Measurements from ENCODE around the gene ZBTB8OS. TPM values are rescaled to one million over a fixed set of nuclear protein-coding genes. Genes with fewer than 3 reads are reported as not detected.
"Not testable (repeated sequence)": the region's sequence is repeated elsewhere in the genome, so short reads cannot be mapped to it uniquely, and the experiment has no call there.

The ZBTB8OS gene
- polyA plus RNA-seq, 3 donors, result 40.2 to 85.6 (median 83.3) TPM

DNA sequence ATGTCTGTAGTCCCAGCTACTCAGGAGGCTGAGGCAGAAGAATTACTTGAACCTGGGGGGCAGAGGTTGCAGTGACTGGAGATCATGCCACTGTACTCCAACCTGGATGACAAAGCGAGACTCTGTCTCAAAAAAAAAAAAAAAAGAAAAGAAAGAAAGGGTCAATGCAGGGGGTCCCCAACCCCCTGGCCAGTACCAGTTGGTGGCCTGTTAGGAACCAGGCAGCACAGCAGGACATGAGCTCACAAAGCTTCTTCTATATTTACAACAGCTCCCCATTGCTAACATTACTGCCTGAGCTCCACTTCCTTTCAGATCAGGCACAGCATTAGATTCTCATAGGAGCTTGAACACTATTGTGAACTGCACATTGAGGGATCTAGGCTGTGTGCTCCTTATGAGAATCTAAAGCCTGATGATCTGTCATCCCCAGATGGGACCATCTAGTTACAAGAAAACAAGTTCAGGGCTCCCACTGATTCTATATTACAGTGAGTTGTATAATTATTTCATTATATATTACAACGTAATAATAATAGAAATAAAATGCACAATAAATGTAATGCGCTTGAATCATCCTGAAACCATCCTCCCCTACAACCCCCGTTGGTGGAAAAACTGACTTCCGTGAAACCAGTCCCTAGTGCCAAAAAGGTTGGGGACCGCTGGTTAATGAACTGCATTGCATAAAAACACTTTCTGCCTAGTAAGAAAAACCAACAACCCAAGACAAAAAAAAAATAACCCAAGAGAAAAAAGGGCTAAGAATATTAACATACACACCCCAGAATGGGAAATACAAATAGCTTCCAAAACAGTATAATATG lies 2.8 kb downstream of the ZBTB8OS start:
- WGBS (ENCODE audit: insufficient coverage), result 100% methylated on average over 2 of the region's 6 CpGs
- Mint-ChIP-seq H3K27ac (peak overlapping the region in 2 of 7 donors; percentile 23 to 31), H3K4me1 (peaks cover 30% of the 10 kb centered on the region)

DNA sequence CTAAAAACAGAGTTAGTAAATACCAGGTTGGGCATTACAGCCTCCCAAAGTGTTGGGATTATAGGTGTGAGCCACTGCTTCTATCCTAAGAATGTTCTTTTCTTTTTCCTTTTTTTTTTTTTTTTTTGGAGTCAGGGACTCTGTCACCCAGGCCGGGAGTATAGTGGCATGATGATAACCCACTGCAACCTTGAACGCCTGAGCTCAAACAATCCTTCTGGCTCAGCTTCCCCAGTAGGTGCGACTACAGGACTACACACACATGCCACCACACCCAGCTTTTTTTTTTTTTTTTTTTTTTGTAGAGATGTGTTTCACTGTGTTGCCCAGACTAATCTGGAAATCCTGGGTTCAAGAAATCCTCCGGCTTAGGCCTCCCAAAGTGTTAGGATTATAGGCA lies 5.9 kb downstream of the ZBTB8OS start:
- peaks cover 90% of the 10 kb centered on the region for H3K79me2 ChIP-seq (ENCODE audit: insufficient read depth, low read length)
- no peak overlapping the region for H3K9ac ChIP-seq (ENCODE audit: insufficient read depth, low read length, poor library complexity, severe bottlenecking)
- no peak overlapping the region for H3K4me3 ChIP-seq (replicated peaks in 1 of 3; ENCODE audit: low read depth in 2 of 3, low read length in 3 of 3)
- Mint-ChIP-seq H3K4me1 (peaks cover 14% of the 10 kb centered on the region), H3K36me3 (peaks cover 9 to 29% of the 10 kb centered on the region in 2 donors), H3K27ac (no peak overlapping the region), H3K9me3 (no peaks in the 10 kb centered on the region), H3K4me3 (no peak overlapping the region), H3K27me3 (ENCODE audit: low read depth in 3 of 3) (peaks cover 0 to 1% (median 0%) of the 10 kb centered on the region in 3 donors)
- no CpG with 5 or more reads among the region's 4 CpGs for WGBS (ENCODE audit: insufficient coverage)
- no peak overlapping the region for H3K4me2 ChIP-seq (replicated peaks; ENCODE audit: extremely low read depth, low read length, poor library complexity, severe bottlenecking)
- no peaks in the 10 kb centered on the region for H3K27me3 ChIP-seq (ENCODE audit: control insufficient read depth in 2 of 2, insufficient read depth in 2 of 2, low read length in 2 of 2)
- H3K36me3 ChIP-seq (replicated peaks in 1 of 2; ENCODE audit: control insufficient read depth in 1 of 2, insufficient read depth in 2 of 2, low read length in 2 of 2), result peaks cover 4 to 12% of the 10 kb centered on the region in 2 donors
- DNase-seq, result no peak
- H3K4me1 ChIP-seq (ENCODE audit: control insufficient read depth in 1 of 2, insufficient read depth in 2 of 2, low read length in 2 of 2), result peaks cover 7% of the 10 kb centered on the region in 2 donors
- peaks cover 30% of the 10 kb centered on the region for H4K20me1 ChIP-seq (ENCODE audit: insufficient read depth, low read length)
- TF ChIP-seq, protein P1, sequence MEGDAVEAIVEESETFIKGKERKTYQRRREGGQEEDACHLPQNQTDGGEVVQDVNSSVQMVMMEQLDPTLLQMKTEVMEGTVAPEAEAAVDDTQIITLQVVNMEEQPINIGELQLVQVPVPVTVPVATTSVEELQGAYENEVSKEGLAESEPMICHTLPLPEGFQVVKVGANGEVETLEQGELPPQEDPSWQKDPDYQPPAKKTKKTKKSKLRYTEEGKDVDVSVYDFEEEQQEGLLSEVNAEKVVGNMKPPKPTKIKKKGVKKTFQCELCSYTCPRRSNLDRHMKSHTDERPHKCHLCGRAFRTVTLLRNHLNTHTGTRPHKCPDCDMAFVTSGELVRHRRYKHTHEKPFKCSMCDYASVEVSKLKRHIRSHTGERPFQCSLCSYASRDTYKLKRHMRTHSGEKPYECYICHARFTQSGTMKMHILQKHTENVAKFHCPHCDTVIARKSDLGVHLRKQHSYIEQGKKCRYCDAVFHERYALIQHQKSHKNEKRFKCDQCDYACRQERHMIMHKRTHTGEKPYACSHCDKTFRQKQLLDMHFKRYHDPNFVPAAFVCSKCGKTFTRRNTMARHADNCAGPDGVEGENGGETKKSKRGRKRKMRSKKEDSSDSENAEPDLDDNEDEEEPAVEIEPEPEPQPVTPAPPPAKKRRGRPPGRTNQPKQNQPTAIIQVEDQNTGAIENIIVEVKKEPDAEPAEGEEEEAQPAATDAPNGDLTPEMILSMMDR (IDR thresholded peaks at IDR 0.05), result no peak
- intact Hi-C loops (cut with micrococcal nuclease), result no loop called here
- no peak overlapping the region for H2AFZ ChIP-seq (ENCODE audit: insufficient read depth, low read depth, low read length, poor library complexity, severe bottlenecking)
- no peaks in the 10 kb centered on the region for H3K9me3 ChIP-seq (replicated peaks in 1 of 2; ENCODE audit: control insufficient read depth in 1 of 2, insufficient read depth in 1 of 2, low read length in 2 of 2)
- no peak overlapping the region for H3K27ac ChIP-seq (ENCODE audit: low read depth in 1 of 2, low read length in 2 of 2)

More for the DNA sequence above, 2.8 kb downstream of the ZBTB8OS start:
- Histone ChIP-seq H3K9ac (ENCODE audit: insufficient read depth, low read length, poor library complexity, severe bottlenecking) (no peak overlapping the region), H3K4me1 (ENCODE audit: control insufficient read depth in 1 of 2, insufficient read depth in 2 of 2, low read length in 2 of 2) (peaks cover 33 to 34% of the 10 kb centered on the region in 2 donors), H3K36me3 (replicated peaks in 1 of 2; ENCODE audit: control insufficient read depth in 1 of 2, insufficient read depth in 2 of 2, low read length in 2 of 2) (peaks cover 4 to 18% of the 10 kb centered on the region in 2 donors), H3K27ac (ENCODE audit: low read depth in 1 of 2, low read length in 2 of 2) (no peak overlapping the region), H3K9me3 (replicated peaks in 1 of 2; ENCODE audit: control insufficient read depth in 1 of 2, insufficient read depth in 1 of 2, low read length in 2 of 2) (no peaks in the 10 kb centered on the region), H3K4me2 (replicated peaks; ENCODE audit: extremely low read depth, low read length, poor library complexity, severe bottlenecking) (no peak overlapping the region), H3K27me3 (ENCODE audit: control insufficient read depth in 2 of 2, insufficient read depth in 2 of 2, low read length in 2 of 2) (no peaks in the 10 kb centered on the region), H4K20me1 (ENCODE audit: insufficient read depth, low read length) (peaks cover 25% of the 10 kb centered on the region), H2AFZ (ENCODE audit: insufficient read depth, low read depth, low read length, poor library complexity, severe bottlenecking) (no peak overlapping the region), H3K79me2 (ENCODE audit: insufficient read depth, low read length) (peaks cover 88% of the 10 kb centered on the region), H3K4me3 (replicated peaks in 1 of 3; ENCODE audit: low read depth in 2 of 3, low read length in 3 of 3) (no peak overlapping the region)
- peaks cover 0 to 1% (median 0%) of the 10 kb centered on the region in 3 donors for H3K27me3 Mint-ChIP-seq (ENCODE audit: low read depth in 3 of 3)
- no peak overlapping the region for H3K4me3 Mint-ChIP-seq
- peaks cover 0 to 3% (median 0%) of the 10 kb centered on the region in 7 donors for H3K9me3 Mint-ChIP-seq
- DNase-seq, result no peak
- peaks cover 15 to 32% of the 10 kb centered on the region in 2 donors for H3K36me3 Mint-ChIP-seq
- intact Hi-C loops (cut with micrococcal nuclease), result no loop called here
- TF ChIP-seq, protein P1 (IDR thresholded peaks at IDR 0.05), result no peak

DNA sequence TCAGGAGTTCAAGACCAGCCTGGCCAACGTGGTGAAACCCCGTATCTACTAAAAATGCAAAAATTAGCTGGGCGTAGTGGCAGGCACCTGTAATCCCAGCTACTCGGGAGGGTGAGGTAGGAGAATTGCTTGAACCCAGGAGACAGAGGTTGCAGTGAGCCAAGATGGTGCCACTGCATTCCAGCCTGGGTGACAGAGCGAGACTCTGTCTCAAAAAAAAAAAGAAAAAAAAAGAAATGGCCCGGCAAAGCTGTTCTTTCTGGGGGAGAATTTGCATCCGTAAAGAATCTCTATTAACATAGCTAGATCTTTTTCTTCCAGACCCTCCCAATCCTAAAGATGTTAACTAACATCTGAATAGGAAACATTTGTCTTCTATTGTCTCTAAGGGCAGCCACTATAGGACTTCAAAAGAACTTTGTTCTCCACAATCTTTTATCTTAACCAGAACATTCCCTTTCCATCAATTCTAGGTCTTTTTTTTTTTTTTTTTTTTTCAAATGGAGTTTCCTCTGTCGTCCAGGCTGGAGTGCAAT lies 8.0 kb downstream of the ZBTB8OS start:
- H3K4me1 Mint-ChIP-seq; H3K4me2 ChIP-seq (replicated peaks; ENCODE audit: extremely low read depth, low read length, poor library complexity, severe bottlenecking); H3K27me3 Mint-ChIP-seq (ENCODE audit: low read depth in 3 of 3); H3K4me3 ChIP-seq (replicated peaks in 1 of 3; ENCODE audit: low read depth in 2 of 3, low read length in 3 of 3); H3K27ac ChIP-seq (ENCODE audit: low read depth in 1 of 2, low read length in 2 of 2); DNase-seq; H3K4me3 Mint-ChIP-seq; H3K9me3 ChIP-seq (replicated peaks in 1 of 2; ENCODE audit: control insufficient read depth in 1 of 2, insufficient read depth in 1 of 2, low read length in 2 of 2); H3K9ac ChIP-seq (ENCODE audit: insufficient read depth, low read length, poor library complexity, severe bottlenecking); H3K27me3 ChIP-seq (ENCODE audit: control insufficient read depth in 2 of 2, insufficient read depth in 2 of 2, low read length in 2 of 2); intact Hi-C loops (cut with micrococcal nuclease); H2AFZ ChIP-seq (ENCODE audit: insufficient read depth, low read depth, low read length, poor library complexity, severe bottlenecking); H3K9me3 Mint-ChIP-seq: not testable (repeated sequence)
- Histone ChIP-seq H3K4me1 (ENCODE audit: control insufficient read depth in 1 of 2, insufficient read depth in 2 of 2, low read length in 2 of 2) (peaks cover 12% of the 10 kb centered on the region in 2 donors), H3K79me2 (ENCODE audit: insufficient read depth, low read length) (peaks cover 83% of the 10 kb centered on the region), H4K20me1 (ENCODE audit: insufficient read depth, low read length) (peaks cover 32% of the 10 kb centered on the region), H3K36me3 (replicated peaks in 1 of 2; ENCODE audit: control insufficient read depth in 1 of 2, insufficient read depth in 2 of 2, low read length in 2 of 2) (peaks cover 4 to 12% of the 10 kb centered on the region in 2 donors)
- 96% methylated on average over 6 of the region's 8 CpGs for WGBS (ENCODE audit: insufficient coverage)
- H3K27ac Mint-ChIP-seq, result peak overlapping the region in 2 of 7 donors; percentile 15 to 31
- H3K36me3 Mint-ChIP-seq, result peaks cover 11 to 29% of the 10 kb centered on the region in 2 donors

Measured in CD14-positive monocyte (primary cell).